Left ventricle myocardium inferior (tissue), 1 donor: ENCODE data around the gene ACSM6. TPM values are rescaled to one million over a fixed set of nuclear protein-coding genes. Genes with fewer than 3 reads are reported as not detected.
"Not testable (repeated sequence)": the region's sequence is repeated elsewhere in the genome, so short reads cannot be mapped to it uniquely, and the experiment has no call there.

ENCODE experiments used
- DNase-seq: peaks from one replicate; pipeline ENCODE4 v3.0.0-alpha.2; 2020
- H3K27ac ChIP-seq: fragments of 200-600 bp; replicated peaks from 2 replicates; pipeline ENCODE4 v1.8.0; 2021
- H3K27me3 ChIP-seq: fragments of 200-600 bp; 2 replicates; pipeline ENCODE4 v1.8.0; 2021; ENCODE audit warnings: low read depth
- H3K36me3 ChIP-seq: fragments of 200-600 bp; 2 replicates; pipeline ENCODE4 v1.8.0; 2021
- H3K4me1 ChIP-seq: fragments of 200-600 bp; 2 replicates; pipeline ENCODE4 v1.8.0; 2021
- H3K4me3 ChIP-seq: fragments of 200-600 bp; 2 replicates; pipeline ENCODE4 v1.8.0; 2021; ENCODE audit warnings: mild to moderate bottlenecking, moderate library complexity
- H3K9me3 ChIP-seq: fragments of 200-600 bp; replicated peaks from 2 replicates; pipeline ENCODE4 v1.8.0; 2021
- intact Hi-C: fragments of 100-400 bp; cut with micrococcal nuclease; formaldehyde crosslinking; loops from one replicate; pipeline ENCODE4 v1.11.0; 2022
- total RNA-seq: library from RNA; stranded (reverse); fragmentation: NEBNext Ultra II Directional; extraction: Animal tissue kit (Norgen Biotek cat#: 25700); gene quantifications from one replicate; pipeline ENCODE4 v1.2.1, GENCODE V29; 2021
- TF ChIP-seq, protein P1 (sequence below): fragments of 200-600 bp; IDR thresholded peaks from 2 replicates; pipeline ENCODE4 v1.8.0; 2021; ENCODE audit warnings: antibody characterized with exemption, mild to moderate bottlenecking, borderline replicate concordance
- donor health status: DM: no; HTN: yes; CAD: no; lungs with severe emphysema.

ACSM6 gene
- total RNA-seq, 1 donor from 2014 or later, result not detected

DNA sequence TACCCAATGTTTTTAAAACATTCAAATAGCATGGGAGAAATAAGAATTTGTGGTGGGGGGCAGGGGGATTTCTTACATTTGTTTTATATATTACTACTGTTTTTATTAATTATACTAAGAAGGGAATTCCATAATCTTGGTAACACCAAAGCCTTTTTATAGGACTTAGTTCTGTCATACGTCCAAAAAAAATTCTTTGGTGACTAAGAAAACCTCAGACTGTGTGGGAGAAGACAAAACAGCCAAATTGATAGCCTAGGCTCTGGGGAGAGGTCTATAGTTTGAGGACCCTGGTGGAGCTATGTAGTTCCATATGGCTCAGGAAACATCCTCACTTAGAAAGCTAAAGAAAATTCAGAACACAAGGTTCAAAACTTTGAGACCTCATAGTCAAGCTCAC lies 23.4 kb downstream of the ACSM6 start:
- intact Hi-C loops, result no loop called here
- Histone ChIP-seq H3K27ac (no peak overlapping the region), H3K36me3 (no peaks in the 10 kb centered on the region), H3K4me3 (no peak overlapping the region), H3K9me3 (no peaks in the 10 kb centered on the region), H3K27me3 (no peaks in the 10 kb centered on the region), H3K4me1 (peaks cover 3% of the 10 kb centered on the region)
- no peak for DNase-seq
- TF ChIP-seq, protein P1, sequence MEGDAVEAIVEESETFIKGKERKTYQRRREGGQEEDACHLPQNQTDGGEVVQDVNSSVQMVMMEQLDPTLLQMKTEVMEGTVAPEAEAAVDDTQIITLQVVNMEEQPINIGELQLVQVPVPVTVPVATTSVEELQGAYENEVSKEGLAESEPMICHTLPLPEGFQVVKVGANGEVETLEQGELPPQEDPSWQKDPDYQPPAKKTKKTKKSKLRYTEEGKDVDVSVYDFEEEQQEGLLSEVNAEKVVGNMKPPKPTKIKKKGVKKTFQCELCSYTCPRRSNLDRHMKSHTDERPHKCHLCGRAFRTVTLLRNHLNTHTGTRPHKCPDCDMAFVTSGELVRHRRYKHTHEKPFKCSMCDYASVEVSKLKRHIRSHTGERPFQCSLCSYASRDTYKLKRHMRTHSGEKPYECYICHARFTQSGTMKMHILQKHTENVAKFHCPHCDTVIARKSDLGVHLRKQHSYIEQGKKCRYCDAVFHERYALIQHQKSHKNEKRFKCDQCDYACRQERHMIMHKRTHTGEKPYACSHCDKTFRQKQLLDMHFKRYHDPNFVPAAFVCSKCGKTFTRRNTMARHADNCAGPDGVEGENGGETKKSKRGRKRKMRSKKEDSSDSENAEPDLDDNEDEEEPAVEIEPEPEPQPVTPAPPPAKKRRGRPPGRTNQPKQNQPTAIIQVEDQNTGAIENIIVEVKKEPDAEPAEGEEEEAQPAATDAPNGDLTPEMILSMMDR, result no peak

DNA sequence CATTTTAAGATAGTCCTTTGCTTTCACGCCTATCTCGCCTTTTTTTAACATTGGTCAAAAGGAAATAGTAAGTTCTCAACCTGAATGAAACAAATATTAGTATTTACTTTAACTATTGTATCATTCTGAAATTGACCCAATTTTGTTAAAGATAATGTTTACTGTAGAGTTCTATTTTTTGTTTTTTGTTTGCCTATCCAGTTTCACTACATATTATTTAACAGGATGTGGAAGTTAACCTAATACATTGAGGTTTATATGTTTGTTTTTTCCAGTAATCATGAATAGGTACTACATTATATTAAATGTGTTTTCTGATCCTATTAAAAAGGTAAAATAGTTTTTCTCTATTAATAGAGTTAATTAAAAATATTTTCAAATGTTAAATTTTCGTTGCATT lies 26.5 kb downstream of the ACSM6 start:
- no peaks in the 10 kb centered on the region for H3K9me3 ChIP-seq
- DNase-seq, result no peak
- H3K4me3 ChIP-seq, result no peak overlapping the region
- peaks cover 3% of the 10 kb centered on the region for H3K4me1 ChIP-seq
- no peaks in the 10 kb centered on the region for H3K27me3 ChIP-seq
- H3K36me3 ChIP-seq, result no peaks in the 10 kb centered on the region
- intact Hi-C loops, result no loop called here
- TF ChIP-seq, protein P1, result no peak
- no peak overlapping the region for H3K27ac ChIP-seq

DNA sequence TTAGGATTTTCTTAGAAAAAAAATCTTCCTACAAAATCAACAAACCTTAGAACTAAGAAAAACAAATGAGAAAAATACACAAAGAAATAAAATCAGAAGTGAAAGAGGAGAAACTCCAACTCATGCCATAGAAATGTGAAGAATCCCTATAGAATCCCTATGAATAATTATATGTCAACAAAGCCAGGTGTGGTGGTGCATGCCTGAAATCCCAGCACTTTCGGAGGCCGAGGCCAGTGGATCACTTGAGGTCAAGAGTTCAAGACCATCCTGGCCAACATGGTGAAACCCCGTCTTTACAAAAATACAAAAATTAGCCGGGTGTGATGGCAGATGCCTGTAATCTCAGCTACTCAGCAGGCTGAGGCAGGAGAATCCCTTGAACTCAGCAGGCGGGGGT lies 27.1 kb downstream of the ACSM6 start:
- H3K36me3 ChIP-seq, result no peaks in the 10 kb centered on the region
- TF ChIP-seq, protein P1, result no peak
- no peak overlapping the region for H3K27ac ChIP-seq
- DNase-seq, result no peak
- H3K4me3 ChIP-seq, result no peak overlapping the region
- no peaks in the 10 kb centered on the region for H3K27me3 ChIP-seq
- peaks cover 3% of the 10 kb centered on the region for H3K4me1 ChIP-seq
- intact Hi-C loops, result no loop called here
- H3K9me3 ChIP-seq, result no peaks in the 10 kb centered on the region

DNA sequence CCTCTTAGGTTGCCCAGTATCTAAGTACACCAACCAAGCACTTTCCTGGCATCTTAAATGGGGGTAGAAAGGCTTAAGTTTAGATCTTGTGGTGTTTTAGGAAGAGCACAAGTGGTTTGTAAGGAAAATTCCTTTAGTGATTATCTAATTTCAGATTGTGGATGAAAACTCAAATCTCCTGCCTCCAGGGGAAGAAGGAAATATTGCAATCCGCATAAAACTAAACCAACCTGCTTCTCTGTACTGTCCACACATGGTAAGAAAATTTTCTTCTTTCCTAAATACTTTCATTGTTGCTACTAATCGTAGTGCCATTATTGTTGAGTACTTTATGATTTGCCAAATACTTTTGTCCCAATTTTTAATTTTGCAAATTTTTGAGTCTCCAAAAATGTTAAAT lies 31.1 kb downstream of the ACSM6 start:
- no peak for DNase-seq
- Histone ChIP-seq H3K4me3 (no peak overlapping the region), H3K36me3 (no peaks in the 10 kb centered on the region), H3K27ac (no peak overlapping the region), H3K4me1 (peaks cover 7% of the 10 kb centered on the region), H3K27me3 (no peaks in the 10 kb centered on the region), H3K9me3 (no peaks in the 10 kb centered on the region)
- TF ChIP-seq, protein P1, result no peak
- intact Hi-C loops, result no loop called here

DNA sequence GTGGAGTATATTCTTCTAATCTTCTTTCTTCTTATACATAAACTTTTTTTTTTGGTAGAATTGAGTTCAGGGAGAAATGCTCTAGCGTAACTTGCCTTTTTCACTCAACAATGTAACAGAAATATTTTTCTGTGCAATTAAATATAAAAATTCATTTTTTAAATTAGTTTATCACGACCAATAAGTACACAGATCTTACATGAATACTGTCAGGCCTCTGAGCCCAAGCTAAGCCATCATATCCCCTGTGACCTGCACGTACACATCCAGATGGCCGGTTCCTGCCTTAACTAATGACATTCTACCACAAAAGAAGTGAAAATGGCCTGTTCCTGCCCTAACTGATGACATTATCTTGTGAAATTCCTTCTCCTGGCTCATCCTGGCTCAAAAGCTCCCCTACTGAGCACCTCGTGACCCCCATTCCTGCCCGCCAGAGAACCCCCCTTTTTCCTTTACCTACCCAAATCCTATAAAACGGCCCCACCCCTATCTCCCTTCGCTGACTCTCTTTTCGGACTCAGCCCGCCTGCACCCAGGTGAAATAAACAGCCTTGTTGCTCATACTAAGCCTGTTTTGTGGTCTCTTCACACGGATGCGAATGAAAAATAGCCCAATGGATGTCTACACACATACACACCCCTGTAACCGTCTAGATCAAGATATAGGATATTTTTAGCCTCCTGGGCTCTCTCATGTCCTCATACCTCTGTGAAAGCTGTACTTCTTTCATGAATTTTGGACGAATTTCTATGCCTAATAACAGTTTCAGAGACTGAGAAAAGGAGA lies 35.1 kb downstream of the ACSM6 start:
- intact Hi-C loops, H3K4me3 ChIP-seq, H3K9me3 ChIP-seq, DNase-seq, H3K27ac ChIP-seq, H3K27me3 ChIP-seq: not testable (repeated sequence)
- Histone ChIP-seq H3K4me1 (peaks cover 14% of the 10 kb centered on the region), H3K36me3 (peaks cover 11% of the 10 kb centered on the region)
